ENCODE data around the gene S100P.

Gene S100P

GRCh38 chr4:6693231-6694176 lies at the start of gene S100P:
TSS of gene S100P (plus strand) at chr4:6693878. CDS start at chr4:6693933, 55 bp downstream.
- TF ChIP-seq TEAD4 (IDR thresholded peaks at IDR 0.05) (no peak), CREB1 (IDR thresholded peaks at IDR 0.05; ENCODE audit: low read depth) (no peak), CEBPB (IDR thresholded peaks at IDR 0.05) (no peak), NFIC (IDR thresholded peaks at IDR 0.05) (no peak), YY1 (IDR thresholded peaks at IDR 0.05; ENCODE audit: low read depth) (no peak)

- TF ChIP-seq EGR1 (IDR thresholded peaks at IDR 0.05), result no peak
- TF ChIP-seq, protein P1, sequence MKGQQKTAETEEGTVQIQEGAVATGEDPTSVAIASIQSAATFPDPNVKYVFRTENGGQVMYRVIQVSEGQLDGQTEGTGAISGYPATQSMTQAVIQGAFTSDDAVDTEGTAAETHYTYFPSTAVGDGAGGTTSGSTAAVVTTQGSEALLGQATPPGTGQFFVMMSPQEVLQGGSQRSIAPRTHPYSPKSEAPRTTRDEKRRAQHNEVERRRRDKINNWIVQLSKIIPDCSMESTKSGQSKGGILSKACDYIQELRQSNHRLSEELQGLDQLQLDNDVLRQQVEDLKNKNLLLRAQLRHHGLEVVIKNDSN (IDR thresholded peaks at IDR 0.05), result peak; percentile 65
Measured at GRCh38 chr4:6644792-6645530, 48.7 kb upstream of the S100P start.

- TF ChIP-seq ZBTB7A (IDR thresholded peaks at IDR 0.05; ENCODE audit: low read depth) (no peak), CREB1 (IDR thresholded peaks at IDR 0.05; ENCODE audit: low read depth) (no peak), RAD21 (IDR thresholded peaks at IDR 0.05; ENCODE audit: low read depth) (no peak), YY1 (IDR thresholded peaks at IDR 0.05; ENCODE audit: low read depth) (no peak), TCF12 (IDR thresholded peaks at IDR 0.05; ENCODE audit: low read depth) (no peak), FOXM1 (IDR thresholded peaks at IDR 0.05; ENCODE audit: borderline replicate concordance, low read depth) (no peak), REST (IDR thresholded peaks at IDR 0.05; ENCODE audit: low read depth) (no peak), TAF1 (IDR thresholded peaks at IDR 0.05; ENCODE audit: low read depth) (no peak), CEBPB (IDR thresholded peaks at IDR 0.05) (no peak), EP300 (IDR thresholded peaks at IDR 0.05; ENCODE audit: borderline replicate concordance) (no peak), TEAD4 (IDR thresholded peaks at IDR 0.05) (no peak), EGR1 (IDR thresholded peaks at IDR 0.05) (no peak), NFIC (IDR thresholded peaks at IDR 0.05) (no peak)
- TF ChIP-seq, protein P1 (IDR thresholded peaks at IDR 0.05), result no peak
- TF ChIP-seq, protein P2, sequence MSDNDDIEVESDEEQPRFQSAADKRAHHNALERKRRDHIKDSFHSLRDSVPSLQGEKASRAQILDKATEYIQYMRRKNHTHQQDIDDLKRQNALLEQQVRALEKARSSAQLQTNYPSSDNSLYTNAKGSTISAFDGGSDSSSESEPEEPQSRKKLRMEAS (IDR thresholded peaks at IDR 0.05), result no peak
Measured at GRCh38 chr4:6647169-6647568, 46.5 kb upstream of the S100P start.

DNA sequence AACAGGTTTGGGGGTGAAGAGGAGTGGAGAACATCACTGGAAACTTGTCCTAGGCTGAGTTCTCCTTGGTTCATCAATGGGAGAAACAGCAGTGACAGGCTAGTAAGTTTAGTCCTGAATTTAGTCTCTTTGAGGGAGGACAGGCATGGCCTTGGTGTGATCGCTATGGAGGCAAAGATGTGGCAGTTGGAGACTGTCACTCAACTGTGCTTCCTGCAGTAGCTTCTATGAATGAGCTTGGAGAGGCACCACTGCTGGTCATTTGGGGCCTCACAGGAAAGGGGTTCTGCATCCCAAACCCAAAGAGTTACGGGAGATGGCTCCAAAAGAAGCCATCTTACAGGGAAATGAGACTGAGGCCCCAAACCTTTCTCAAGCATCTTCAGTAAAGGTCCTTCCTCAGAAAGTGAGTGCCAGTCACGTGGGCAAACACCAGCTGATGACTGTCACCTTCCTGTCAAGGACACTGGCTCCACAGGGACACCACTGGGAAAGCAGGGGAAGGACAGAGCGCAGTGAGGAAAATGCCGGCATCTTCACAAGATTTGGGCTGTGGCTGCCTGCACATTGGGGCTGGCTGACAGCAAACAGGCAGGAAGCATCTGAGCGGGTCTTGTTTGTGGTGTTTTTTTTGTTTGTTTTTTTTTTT lies 46.0 kb upstream of the S100P start:
- no peak for TF ChIP-seq CREB1 (IDR thresholded peaks at IDR 0.05; ENCODE audit: low read depth)
- TF ChIP-seq, protein P1 (IDR thresholded peaks at IDR 0.05), result peak; percentile 64
- TF ChIP-seq RAD21 (IDR thresholded peaks at IDR 0.05; ENCODE audit: low read depth), result no peak
- TF ChIP-seq, protein P2 (IDR thresholded peaks at IDR 0.05), result no peak
- TF ChIP-seq TCF12 (IDR thresholded peaks at IDR 0.05; ENCODE audit: low read depth), result no peak
- TF ChIP-seq TEAD4 (IDR thresholded peaks at IDR 0.05), result no peak
- no peak for TF ChIP-seq REST (IDR thresholded peaks at IDR 0.05; ENCODE audit: low read depth)

DNA sequence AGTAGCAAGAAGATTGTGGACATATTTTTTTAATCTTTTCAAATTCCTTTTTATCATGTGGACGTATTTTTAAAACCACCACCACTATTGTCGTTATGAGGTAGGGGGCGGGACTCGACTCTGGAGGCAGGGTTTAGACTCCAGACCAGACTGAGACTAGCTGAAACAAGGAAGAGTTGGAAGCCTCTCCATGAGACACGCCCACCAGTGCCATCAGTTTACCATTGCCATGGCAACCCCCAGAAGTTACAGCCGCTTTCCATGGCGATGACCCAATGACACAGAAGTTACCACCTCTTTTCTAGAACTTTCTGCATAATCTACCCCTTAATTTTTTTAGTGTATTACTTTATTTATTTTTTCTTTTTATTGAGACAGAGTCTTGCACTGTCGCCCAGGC lies 44.5 kb upstream of the S100P start:
- TF ChIP-seq TEAD4 (IDR thresholded peaks at IDR 0.05), result no peak
- TF ChIP-seq YY1 (IDR thresholded peaks at IDR 0.05; ENCODE audit: low read depth), result no peak
- TF ChIP-seq EGR1 (IDR thresholded peaks at IDR 0.05), result no peak
- TF ChIP-seq CREB1 (IDR thresholded peaks at IDR 0.05; ENCODE audit: low read depth), result no peak
- no peak for TF ChIP-seq RAD21 (IDR thresholded peaks at IDR 0.05; ENCODE audit: low read depth)
- TF ChIP-seq CEBPB (IDR thresholded peaks at IDR 0.05), result no peak
- TF ChIP-seq ZBTB7A (IDR thresholded peaks at IDR 0.05; ENCODE audit: low read depth), result no peak
- TF ChIP-seq TAF1 (IDR thresholded peaks at IDR 0.05; ENCODE audit: low read depth), result no peak
- TF ChIP-seq, protein P2 (IDR thresholded peaks at IDR 0.05), result no peak
- TF ChIP-seq, protein P1 (IDR thresholded peaks at IDR 0.05), result no peak
- TF ChIP-seq EP300 (IDR thresholded peaks at IDR 0.05; ENCODE audit: borderline replicate concordance), result no peak
- TF ChIP-seq FOXM1 (IDR thresholded peaks at IDR 0.05; ENCODE audit: borderline replicate concordance, low read depth), result no peak
- TF ChIP-seq REST (IDR thresholded peaks at IDR 0.05; ENCODE audit: low read depth), result no peak

All from Ishikawa (cell line).